Measurements from ENCODE around the gene HIP1R.
A peak's percentile ranks its signal among the peaks of the same experiment; 100 is the strongest.

HIP1R gene

DNA sequence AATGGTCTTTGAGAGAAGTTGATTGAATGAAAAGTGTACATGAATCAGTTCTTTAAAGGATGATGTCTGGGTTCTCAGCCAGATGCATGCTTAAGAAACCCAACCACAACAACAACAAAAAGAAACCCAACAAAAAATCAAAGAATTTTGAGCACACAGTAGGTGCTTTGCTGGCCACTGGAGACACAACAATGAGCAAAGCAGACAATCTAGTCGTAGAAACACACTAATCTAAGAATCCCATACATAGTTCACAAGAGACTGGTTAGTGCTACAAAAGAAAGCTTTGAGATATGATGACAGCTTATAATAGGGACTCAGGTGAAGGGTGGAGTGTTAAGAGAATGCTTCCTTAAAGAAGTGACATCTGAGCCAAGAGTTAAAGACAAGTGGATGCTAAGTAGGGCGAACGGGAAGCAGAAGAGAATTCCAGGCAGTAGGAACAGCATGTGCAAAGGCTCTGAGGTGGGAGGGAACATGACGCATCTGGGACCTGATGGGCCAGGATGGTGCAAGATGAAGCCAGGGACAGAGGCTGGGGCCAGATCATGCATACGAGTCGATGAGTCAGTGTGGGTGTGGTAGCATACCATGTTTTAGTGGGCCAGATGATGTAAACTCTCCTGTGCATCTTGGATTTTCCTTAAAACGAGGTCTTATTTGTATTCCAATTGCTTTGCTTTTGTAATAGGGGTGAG is 4.6 kb upstream of the HIP1R start:
- peak; percentile 55 for DNase-seq

DNA sequence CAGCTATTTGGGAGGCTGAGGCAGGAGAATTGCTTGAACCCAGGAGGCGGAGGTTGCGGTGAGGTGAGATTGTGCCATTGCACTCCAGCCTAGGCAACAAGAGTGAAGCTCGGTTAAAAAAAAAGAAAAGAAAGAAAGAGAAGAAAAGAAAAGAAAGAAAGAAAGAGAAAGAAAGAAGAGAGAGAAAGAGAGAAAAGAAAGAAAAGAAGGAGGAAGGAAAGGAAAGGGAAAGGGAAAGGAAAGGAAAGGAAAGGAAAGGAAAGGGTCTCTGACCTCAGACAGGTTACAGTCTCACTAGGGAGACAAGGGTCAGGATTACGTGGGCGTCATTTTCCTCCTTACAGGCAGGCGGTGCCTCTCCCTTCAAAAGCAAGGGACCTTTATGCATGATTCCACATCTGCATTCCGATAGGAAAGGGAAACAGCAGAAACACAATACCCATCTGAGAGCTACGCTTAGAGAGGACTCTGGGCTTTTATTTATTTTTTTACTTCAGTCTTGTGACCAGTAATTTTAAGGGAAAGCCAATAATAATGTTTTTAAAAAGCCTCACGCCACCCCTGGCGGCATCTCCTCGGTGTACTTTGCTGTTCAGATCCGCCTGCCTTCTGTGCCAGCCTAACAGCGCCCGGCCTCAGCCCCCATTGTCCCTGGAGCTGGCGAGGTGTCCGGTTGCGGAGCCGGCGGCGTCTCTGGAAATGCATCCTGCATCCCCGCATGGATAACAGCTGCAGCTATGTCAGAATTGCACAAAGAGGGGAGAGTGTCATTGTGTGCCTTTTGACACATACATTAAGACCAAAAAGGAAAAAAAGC is 945 bp upstream of the HIP1R start:
- no peak for DNase-seq

DNA sequence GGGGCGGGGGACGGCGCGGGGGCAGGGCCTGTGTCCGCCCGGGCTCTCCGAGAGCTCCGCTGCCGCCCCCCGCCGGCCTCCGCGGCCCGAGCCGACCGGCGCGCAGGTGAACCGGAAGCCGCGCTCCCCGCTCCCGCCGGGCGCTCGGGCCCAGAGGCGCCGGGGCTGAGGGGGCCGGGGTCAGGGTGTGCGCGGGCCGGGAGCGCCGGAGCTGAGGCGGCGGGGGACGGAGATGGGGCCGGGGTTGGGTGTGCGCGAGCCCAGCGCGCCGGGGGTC is 431 bp downstream of the HIP1R start:
- DNase-seq, result no peak

DNA sequence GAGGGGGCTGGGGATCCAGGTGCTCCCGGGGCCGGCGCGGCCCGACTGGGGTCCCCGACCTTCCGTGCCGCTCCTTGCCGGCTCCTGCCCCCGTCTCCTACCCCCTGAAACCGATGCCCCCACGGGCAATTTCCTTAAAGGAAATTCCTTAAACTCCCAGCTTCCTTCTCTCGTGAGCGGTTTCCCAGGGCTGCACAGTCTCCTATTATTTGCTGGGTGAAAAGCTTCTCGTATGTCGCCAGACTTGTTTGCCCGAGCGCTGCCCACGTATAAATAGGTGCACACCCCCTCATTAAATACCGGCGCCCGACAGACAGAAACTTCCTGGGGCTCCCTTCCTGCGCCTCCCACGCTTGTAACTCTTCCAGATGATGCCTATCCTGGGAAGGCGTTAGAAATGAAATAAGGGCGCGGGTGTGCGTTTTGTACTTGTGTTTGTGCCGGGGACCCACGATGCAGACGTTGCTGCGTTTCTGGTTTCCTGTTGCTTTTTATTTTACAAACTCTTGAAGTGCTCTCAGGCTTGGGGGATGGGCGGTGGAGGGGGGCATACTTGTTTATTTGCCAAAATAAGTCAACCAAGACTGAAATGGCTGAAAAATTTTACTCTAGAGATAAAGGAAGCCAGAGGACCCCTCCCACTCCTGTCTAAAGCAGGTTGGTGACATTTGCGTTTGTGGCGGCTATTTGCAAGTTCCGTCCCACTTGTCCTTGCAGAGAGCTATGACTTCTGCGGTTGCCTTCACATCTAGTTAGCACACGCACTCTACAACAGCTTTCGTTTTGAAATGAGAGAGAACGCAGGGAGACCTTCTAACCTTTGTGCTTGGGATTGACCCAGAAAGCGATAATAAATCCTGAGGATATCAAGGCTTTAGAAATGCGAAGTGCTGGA is 1.0 kb downstream of the HIP1R start:
- peak; percentile 39 for DNase-seq

DNA sequence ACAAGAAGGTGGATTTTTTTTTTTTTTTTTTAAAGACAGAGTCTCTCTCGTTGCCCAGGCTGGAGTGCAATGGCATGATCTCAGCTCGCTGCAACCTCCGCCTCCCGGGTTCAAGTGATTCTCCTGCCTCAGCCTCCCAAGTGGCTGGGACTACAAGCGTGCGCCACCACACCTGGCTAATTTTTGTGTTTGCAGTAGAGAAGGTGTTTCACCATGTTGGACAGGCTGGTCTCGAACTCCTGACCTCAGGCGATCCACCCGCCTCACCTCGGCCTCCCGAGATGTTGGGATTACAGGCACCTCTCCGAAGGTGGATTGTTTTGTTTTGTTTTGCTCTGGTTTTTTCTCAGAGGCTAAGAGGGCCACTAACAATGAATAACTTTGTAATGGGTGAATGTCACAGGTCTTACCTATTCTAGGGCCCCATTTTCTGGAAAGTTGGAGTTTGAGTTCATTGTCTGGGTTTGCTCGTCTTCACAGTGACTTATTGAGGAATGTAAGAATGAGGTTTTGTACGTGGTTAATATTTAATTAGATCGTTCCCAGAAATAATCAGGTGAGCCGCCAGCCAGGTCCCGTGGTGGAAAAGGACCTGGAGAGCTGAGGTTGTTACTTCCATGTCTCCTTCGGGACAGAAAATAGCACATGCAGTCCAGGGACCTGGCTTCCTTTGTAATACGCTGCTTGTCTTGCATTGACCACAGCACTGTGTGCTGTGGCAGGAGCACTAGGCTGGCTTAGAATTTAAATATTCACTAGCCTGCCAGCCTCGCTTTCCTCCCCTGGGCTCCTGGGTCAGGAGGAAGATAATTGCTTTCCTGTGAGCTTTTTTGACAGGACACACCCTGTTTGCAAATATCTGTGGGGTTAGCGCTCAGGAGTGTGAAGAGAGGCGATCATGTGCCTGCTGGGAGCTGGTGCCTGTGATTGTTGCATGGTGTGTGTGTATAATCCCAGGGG is 2.3 kb downstream of the HIP1R start:
- no peak for DNase-seq

DNA sequence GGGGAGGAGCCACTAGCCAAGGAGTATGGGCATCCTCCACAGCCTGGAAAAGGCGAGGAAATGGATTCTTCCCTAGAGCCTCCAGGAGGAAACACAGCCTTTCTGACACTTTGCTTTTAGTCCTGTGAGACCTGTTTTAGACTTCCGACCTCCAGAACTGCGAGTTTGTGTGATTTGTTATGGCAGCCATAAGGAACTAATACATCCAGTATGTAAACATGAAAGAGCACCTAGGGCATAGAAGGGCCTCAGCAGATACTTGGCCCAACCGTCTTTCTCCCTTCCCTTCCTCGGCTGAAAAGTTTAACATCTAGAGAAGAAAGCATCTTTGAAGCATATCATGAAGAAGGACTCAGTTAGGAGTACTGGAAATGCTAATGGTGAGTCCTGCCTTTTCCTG is 3.6 kb downstream of the HIP1R start:
- DNase-seq, result no peak

DNA sequence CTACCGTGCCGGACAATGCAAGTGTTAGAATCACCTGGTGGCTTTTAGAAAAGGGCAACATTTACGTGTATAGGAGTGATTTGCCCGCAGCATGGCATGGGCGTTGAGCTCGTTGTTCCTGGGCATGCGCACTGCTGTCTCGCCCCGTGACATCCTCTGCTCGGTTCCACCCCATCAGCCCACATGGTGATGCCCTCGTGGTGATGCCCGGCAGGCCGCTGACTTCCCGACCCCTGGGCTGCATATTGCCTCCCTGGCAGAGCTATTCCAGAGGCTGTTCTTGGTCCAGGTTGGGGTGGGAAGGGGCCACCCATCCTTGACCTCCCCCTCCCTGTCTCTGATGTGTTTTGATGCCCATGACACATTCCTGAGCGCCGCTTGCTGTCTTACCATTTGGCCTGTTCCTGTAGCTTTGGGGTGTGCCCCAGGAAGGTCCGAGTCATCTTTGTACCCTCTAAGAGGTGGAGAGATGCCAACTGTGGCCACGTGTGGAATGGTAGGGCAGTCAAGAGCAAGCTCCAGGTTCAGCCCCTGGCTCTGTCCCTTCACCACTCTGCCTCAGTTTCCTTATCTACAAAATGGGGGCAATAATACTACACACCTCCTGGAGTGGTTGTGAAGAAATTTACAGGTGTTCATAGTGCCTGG is 4.8 kb downstream of the HIP1R start:
- DNase-seq, result no peak

DNA sequence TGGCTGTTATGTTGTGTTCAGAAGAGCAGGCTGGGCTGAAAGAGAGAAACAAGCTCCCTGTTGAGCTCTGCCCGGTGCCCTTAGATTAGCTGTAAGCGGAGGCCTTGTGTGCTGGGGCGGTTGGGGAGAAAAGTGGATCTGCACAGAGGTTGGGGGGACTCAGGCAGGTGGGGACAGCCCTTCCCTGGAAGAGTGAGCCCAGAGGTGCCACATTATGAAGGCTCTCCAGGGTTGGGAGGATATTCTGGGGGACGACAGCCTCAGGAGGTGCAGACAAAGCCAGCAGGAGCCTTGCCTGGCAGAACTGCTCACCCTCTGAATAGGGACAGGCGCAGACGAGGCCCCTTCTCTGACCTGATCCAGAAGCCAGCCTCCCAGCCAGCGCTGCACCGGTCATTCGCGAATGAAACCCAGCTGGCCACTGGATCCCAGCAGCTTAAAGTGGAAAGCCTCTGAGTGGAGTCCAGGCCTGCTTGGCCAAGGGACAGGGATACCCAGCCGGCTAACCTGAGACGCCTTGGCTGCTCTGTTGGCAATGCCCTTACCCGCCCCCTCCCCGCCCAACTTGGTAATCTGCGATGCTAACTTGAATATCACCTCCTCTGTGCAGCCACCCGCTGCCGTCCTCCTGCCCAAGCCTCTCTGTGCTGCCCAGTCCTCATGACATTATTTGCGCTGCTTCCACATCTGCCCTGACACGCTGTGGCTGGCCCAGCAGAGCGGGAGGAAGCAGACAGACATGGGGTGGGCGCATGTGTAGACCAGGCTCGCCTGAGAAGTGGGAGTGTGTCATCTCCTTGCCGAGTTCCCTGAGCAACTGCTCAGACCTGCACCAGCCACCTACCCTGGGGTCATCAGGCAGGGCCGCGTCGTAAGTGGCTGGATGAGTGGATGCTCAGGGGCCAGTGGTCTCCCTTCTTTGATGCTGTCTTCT is 5.6 kb downstream of the HIP1R start:
- no peak for DNase-seq

DNA sequence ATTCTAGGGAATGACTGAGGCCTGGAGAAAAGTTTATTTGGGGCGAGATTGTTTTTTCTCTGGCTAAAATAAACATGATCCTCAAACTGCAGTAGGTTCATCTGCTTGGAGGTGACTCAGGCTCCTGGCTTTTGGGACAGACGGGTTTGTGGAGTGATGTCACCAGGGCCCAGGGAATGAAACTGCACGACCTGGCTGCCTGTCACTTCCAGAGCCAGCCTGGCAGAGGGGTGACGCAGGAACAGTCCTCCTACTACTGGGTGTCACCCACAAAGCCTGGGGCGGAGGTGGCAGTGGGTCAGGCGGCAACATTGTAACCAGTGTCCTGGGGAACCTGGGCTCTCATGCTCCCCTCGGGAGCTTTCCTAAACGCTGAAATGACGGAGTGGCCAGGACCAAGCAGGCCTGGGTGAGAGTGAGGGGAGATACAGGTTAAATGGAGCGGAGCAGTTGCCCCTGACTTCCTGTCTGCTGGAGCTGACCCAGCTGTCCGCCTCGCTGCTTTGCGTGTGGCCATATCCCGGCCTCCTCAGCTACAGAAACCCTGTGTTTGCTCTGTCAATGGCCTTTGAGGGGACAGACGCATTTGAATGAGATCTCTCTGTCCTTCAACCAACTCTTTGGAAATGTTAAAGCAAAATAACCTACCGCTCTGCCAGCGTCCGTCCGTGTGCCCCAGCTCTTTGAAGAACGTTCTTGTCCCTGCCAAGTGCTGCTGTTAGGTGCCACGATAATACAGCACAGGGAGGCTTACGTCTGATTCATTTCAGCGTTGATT is 6.5 kb downstream of the HIP1R start:
- no peak for DNase-seq

DNA sequence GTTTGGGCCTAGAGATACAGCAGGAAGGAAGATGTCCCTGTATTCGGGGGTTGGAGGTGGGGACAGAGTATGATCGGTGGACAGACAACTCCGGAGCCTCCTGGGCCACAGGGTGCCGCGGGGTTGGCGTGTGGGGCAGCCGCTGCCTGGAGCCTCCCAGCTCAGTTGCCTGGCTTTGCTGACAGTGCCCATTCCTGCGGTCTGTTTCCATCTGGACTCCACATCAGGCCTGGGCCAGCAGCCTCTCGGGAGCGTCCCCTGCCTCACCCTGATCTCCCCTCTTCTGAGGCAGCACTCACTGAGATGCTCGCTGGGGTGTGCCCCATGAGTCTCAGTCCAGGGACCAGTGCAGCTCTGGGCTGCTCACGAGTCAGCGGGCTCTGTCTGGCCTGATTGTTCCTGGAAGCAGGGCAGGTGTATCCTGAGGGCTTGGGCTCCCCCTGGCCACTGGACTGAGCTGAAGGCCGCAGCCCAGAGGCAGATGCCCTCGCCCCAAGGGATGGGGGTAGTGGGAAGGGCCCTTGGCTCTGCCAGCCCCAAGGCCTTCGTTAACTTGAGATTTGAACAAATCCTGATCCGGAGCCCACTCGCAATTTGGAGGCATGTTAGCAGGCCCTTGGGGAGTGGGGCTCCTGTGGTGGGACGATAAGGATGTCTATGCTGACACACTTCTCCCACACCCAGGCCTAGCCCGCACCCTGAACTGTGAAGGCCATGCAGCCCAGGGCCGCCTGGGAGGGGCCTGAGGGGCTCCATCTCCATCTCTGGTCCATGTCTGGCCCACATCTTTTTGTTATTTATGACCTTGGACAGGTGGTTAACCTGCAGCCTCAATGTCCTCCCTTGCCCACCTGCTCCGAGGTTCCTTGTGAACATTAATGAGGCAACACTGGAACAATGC is 7.5 kb downstream of the HIP1R start:
- DNase-seq, result no peak

DNA sequence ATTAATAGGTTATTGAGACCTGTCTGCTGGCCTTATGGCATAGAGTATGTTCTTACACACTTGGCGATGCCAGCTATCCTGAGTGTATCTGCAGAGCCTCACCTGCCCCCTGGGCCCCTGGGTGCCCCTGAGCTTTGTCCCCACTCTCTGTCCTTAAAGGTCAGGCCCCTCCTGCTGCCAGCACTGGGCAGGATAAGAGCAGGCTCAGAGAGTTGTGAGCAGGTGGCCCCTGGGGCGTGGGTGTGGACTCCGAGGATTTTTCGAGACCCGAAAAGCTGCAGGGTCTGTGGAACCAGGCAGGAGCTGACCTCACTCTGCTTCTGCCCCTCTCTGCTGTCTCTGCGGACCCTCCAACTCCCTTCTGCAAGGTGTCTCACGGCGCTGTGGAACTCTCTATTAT is 8.2 kb downstream of the HIP1R start:
- no peak for DNase-seq

DNA sequence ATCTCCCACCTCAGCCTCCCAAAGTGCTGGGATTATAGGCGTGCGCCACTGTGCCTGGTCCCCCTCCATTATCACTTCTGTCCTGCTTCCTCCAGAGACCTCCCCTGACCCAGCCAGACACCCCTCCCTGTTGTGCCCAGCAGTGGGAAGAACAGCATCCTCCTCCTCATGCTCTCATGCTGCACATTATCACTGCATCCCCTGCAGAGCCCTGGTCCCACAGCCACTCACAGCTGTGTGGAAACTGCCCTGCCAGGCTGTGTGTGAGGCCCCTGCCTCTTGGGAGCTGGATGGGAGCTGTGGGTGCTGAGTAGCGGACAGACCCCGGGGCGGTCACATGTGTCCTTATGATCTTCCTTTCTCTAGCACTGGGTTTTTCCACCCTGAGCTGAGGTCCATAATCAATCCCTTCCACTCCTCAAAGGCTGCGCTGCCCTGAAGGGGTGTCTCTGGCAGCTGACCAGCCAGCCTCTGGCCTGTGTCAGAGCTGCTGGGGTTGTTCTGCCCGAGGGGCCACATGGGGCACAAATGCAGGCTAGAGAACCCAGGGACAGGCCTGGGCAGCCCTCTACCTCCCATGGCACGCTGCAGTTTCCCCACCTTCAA is 9.2 kb downstream of the HIP1R start:
- DNase-seq, result no peak

DNA sequence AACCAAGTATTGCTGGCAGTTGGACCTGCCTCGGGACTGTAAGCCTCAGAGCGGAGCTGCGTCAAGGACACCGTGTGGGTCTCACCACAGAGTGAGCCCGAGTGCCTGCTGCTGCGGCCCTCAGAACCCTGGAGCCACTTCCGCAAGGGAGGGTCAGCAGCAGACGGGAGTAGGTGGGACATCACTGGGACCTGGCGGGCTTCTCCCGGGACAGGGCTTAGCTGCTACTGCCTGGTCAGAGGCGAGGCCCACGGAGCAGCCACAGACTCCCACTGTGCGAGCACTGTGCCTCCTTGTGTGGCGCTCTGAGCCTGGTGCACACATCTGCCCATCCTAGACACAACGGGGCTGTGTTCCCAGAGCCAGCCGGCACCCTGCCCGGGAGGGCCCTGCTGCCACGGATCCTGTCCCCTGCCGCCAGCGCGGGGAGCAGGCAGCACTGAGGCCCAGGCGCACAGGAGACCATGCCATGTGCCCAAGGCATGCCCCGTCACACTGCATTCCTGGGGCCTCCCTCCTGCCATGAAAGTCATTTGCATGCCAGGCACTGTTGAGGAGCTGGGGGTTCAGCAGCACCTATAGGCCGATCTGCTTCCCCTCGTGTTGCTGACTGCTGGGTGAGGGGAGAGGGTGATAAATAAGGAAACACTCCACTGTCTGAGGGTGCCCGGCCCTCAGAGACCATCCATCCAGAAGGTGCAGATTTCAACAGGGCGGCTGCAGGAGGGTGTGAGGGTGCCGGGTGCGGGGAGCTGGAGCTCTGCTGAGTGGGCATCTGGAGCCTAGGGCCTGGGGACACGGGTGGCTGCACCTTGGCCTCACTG is 10.0 kb downstream of the HIP1R start:
- no peak for DNase-seq

DNA sequence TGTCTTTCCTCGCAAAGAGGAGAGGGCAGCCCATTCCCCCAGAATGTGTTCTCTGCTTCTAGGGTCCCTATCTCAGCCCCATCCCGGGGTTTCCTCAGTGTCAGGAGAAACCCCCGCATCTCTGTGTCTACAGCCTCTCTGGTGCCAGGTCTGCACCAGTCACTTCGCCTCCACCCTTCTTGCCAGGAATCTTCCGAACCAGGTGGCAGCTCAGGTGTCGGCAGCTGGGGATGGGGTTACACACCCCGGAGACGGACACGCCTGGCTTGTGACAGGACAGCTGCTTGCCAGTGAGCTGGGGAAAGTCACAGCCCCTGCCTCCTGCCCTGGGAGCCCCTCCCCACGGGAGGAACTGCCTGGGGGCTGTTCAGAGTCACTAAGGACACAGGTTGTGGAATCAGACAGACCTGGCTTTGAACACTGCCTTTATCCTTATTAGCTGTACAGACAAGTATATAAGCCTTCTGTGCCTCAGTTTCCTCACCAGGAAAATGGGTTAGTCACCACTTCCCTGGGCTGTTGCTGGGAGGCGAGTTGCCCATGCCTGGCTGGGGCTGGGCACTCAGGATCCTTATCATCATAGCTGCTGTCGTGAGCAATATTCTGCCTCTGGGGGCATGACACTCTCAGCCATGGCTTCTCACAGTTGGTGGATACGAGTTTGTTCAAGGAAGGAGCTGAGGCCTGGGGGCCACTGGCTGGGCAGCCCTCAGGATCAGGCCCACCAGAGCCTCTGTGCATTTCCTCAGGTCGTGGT is 10.8 kb downstream of the HIP1R start:
- no peak for DNase-seq

DNA sequence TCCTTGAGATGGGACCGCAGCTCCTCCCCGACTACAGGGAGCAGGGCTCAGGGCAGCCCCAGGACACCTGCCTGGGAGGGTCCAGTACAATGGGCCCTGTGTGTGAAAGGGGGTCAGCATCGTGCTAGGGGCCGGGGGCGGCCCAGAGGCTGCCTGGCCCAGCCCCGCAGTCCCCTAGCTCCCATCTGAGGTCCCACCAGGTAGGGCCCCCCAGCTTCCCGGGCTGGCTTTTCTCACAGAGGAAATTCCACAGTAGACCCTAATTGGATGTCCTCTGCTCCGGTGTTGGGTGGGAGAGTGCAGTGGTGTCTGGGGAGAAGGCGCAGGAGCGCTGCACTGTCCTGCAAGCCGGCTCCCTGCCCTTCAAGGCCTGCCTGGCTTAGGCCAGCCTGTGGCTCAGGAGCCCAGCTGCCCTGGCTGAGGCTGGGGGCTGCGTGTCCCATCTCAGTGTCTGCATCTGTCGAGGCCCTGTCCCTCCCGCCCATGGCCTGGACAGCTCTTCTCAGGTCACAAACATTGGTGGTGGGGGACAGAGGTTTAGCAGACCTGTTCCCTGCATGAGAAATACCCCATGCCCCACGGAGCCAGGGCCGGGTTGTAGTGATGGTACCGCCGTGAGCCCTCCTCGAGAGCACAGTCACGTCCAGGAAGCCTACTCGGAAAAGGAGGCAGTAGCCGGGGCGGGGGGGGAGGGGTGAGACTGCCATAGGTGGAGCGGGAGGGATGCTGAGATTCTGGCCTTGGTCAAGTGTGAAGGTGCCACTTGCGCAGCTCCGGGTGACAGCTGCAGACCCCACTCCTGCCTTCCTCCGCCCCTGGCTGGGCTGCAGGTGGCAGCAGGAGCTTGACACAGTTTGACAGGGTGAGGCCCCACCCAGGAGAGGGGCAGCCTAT is 11.6 kb downstream of the HIP1R start:
- DNase-seq, result no peak

DNA sequence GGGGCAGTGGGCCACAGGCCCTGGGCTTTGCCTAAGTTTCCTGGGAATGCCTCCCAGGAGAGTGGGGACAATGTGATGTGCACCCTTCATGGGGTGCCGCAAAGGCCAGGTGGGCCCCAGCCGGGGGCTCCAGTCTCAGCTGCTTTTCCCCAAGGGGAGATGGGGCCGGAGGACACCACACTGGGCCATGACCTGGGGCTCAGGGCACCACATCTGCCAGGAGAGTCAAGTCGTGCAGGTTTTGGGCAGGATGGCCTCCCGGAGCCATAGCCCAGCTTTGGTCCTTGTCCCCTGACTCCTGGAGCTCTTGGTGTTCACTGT is 12.2 kb downstream of the HIP1R start:
- no peak for DNase-seq

All from MV-4-11 (cell line).